GM18511 (cell line): Measurements from ENCODE around the gene MRPL53.

ENCODE experiments used
- ATAC-seq: cut with Tn5 transposase; IDR thresholded peaks from one replicate; pipeline ENCODE4 v1.9.1; 2021; ENCODE audit warnings: mild to moderate bottlenecking, moderate library complexity; ENCODE audit not compliant: unreplicated experiment

MRPL53 gene

GRCh38 chr2:74429487-74430451, 42.7 kb downstream of the MRPL53 start:
- no peak for ATAC-seq

- ATAC-seq = no peak
Measured at GRCh38 chr2:74428675-74429074, 43.8 kb downstream of the MRPL53 start.

- ATAC-seq = no peak
Measured at GRCh38 chr2:74427551-74427950, 44.9 kb downstream of the MRPL53 start.

- ATAC-seq = no peak
Measured at GRCh38 chr2:74426181-74426758, 46.2 kb downstream of the MRPL53 start.

GRCh38 chr2:74425523-74425922, 47.0 kb downstream of the MRPL53 start:
- ATAC-seq = no peak

GRCh38 chr2:74424995-74425406, 47.5 kb downstream of the MRPL53 start:
- ATAC-seq = no peak

GRCh38 chr2:74424139-74424992, 48.1 kb downstream of the MRPL53 start:
- ATAC-seq = no peak

GRCh38 chr2:74423231-74424095, 49.0 kb downstream of the MRPL53 start:
- ATAC-seq = no peak
